ENCODE data around the gene PPIA. TPM values are rescaled to one million over a fixed set of nuclear protein-coding genes. Genes with fewer than 3 reads are reported as not detected.
A peak's percentile ranks its signal among the peaks of the same experiment; 100 is the strongest.

Gene PPIA
- total RNA-seq, 1 experiment from 2014 or later: 3,047 TPM

- TF ChIP-seq EZH2 (IDR thresholded peaks at IDR 0.05; ENCODE audit: borderline replicate concordance, low read depth, low read length, poor library complexity, severe bottlenecking): no peak
- no peak for TF ChIP-seq CTCF (conservative IDR thresholded peaks at IDR 0.05; ENCODE audit: low read depth, low read length)
- no peaks in the 10 kb centered on the region for H3K27me3 ChIP-seq (replicated peaks; ENCODE audit: insufficient read depth, low read depth, low read length, poor library complexity)
- no peak overlapping the region for H3K4me3 ChIP-seq (ENCODE audit: low read depth, low read length, poor library complexity, severe bottlenecking)
- peaks cover 15% of the 10 kb centered on the region for H3K36me3 ChIP-seq (ENCODE audit: insufficient read depth, low read length, poor library complexity, severe bottlenecking)
- no peak for DNase-seq (ENCODE audit: low spot score)
- intact Hi-C loops (cut with micrococcal nuclease; ENCODE audit: unreplicated experiment): no loop called here
- CTCF ChIA-PET: no interaction called here
- H3K4me1 ChIP-seq (ENCODE audit: insufficient read depth, low read length, poor library complexity, severe bottlenecking): peaks cover 12% of the 10 kb centered on the region
- no peak overlapping the region for H3K27ac ChIP-seq (ENCODE audit: low read depth, low read length, poor library complexity, severe bottlenecking)
- no peaks in the 10 kb centered on the region for H3K9me3 ChIP-seq (ENCODE audit: low read depth, low read length, poor library complexity, severe bottlenecking)
- no TSS peak for BruUV-seq (replicated peaks)
- POLR2A ChIA-PET (ENCODE audit: low non-redundant PET): no interaction called here
Measured at GRCh38 chr7:44793919-44794318, 2.6 kb upstream of the PPIA start.

GRCh38 chr7:44794331-44794730, 2.1 kb upstream of the PPIA start:
- Histone ChIP-seq H3K9me3 (ENCODE audit: low read depth, low read length, poor library complexity, severe bottlenecking) (no peaks in the 10 kb centered on the region), H3K4me1 (ENCODE audit: insufficient read depth, low read length, poor library complexity, severe bottlenecking) (peaks cover 16% of the 10 kb centered on the region), H3K4me3 (ENCODE audit: low read depth, low read length, poor library complexity, severe bottlenecking) (no peak overlapping the region), H3K27me3 (replicated peaks; ENCODE audit: insufficient read depth, low read depth, low read length, poor library complexity) (no peaks in the 10 kb centered on the region), H3K36me3 (ENCODE audit: insufficient read depth, low read length, poor library complexity, severe bottlenecking) (peaks cover 19% of the 10 kb centered on the region), H3K27ac (ENCODE audit: low read depth, low read length, poor library complexity, severe bottlenecking) (no peak overlapping the region)
- no peak for TF ChIP-seq EZH2 (IDR thresholded peaks at IDR 0.05; ENCODE audit: borderline replicate concordance, low read depth, low read length, poor library complexity, severe bottlenecking)
- no peak for TF ChIP-seq CTCF (conservative IDR thresholded peaks at IDR 0.05; ENCODE audit: low read depth, low read length)
- DNase-seq (ENCODE audit: low spot score): no peak
- intact Hi-C loops (cut with micrococcal nuclease; ENCODE audit: unreplicated experiment): no loop called here
- CTCF ChIA-PET: no interaction called here
- POLR2A ChIA-PET (ENCODE audit: low non-redundant PET): no interaction called here
- no TSS peak for BruUV-seq (replicated peaks)

- no peak for DNase-seq (ENCODE audit: low spot score)
- ChIA-PET CTCF (no interaction called here), POLR2A (ENCODE audit: low non-redundant PET) (no interaction called here)
- H3K9me3 ChIP-seq (ENCODE audit: low read depth, low read length, poor library complexity, severe bottlenecking): no peaks in the 10 kb centered on the region
- H3K4me3 ChIP-seq (ENCODE audit: low read depth, low read length, poor library complexity, severe bottlenecking): peak overlapping the region; percentile 64
- no peaks in the 10 kb centered on the region for H3K27me3 ChIP-seq (replicated peaks; ENCODE audit: insufficient read depth, low read depth, low read length, poor library complexity)
- no TSS peak for BruUV-seq (replicated peaks)
- TF ChIP-seq EZH2 (IDR thresholded peaks at IDR 0.05; ENCODE audit: borderline replicate concordance, low read depth, low read length, poor library complexity, severe bottlenecking) (no peak), CTCF (conservative IDR thresholded peaks at IDR 0.05; ENCODE audit: low read depth, low read length) (no peak)
- H3K36me3 ChIP-seq (ENCODE audit: insufficient read depth, low read length, poor library complexity, severe bottlenecking): peaks cover 37% of the 10 kb centered on the region
- intact Hi-C loops (cut with micrococcal nuclease; ENCODE audit: unreplicated experiment): loop anchor here (1.0 to 5.0 kb wide), 3 partner anchors 48 to 214 kb away; partner anchors contain the start of genes OGDH, TMED4 and ZMIZ2
- peaks cover 18% of the 10 kb centered on the region for H3K4me1 ChIP-seq (ENCODE audit: insufficient read depth, low read length, poor library complexity, severe bottlenecking)
- peak overlapping the region; percentile 99 for H3K27ac ChIP-seq (ENCODE audit: low read depth, low read length, poor library complexity, severe bottlenecking)
Measured at GRCh38 chr7:44796034-44796503, 412 bp upstream of the PPIA start.
